HUDEP-2 (cell line): ENCODE results near the gene ABCA13.

Experiments
- DNase-seq, 76 experiments: peaks; one replicate each; lab custom pipeline; 2025; ENCODE audit not compliant: unreplicated experiment in 76 of 76; lab: John Stamatoyannopoulos, UW

ABCA13 gene

GRCh38 chr7:48351900-48352299 is 180.6 kb downstream of the ABCA13 start:
- no peak for DNase-seq

- no peak for DNase-seq
These were observed 184.1 kb downstream of the ABCA13 start for GRCh38 chr7:48355346-48355745.

GRCh38 chr7:48360574-48360973 is 189.3 kb downstream of the ABCA13 start:
- no peak for DNase-seq

GRCh38 chr7:48363174-48363573 is 191.9 kb downstream of the ABCA13 start:
- no peak for DNase-seq

- DNase-seq = no peak
These were observed 193.8 kb downstream of the ABCA13 start for GRCh38 chr7:48365010-48365409.

GRCh38 chr7:48366096-48366495 is 194.8 kb downstream of the ABCA13 start:
- no peak for DNase-seq

- DNase-seq = no peak
These were observed 205.0 kb downstream of the ABCA13 start for GRCh38 chr7:48376263-48376662.

GRCh38 chr7:48380921-48381320 is 209.7 kb downstream of the ABCA13 start:
- no peak for DNase-seq

GRCh38 chr7:48381571-48381970 is 210.3 kb downstream of the ABCA13 start:
- no peak for DNase-seq

GRCh38 chr7:48384180-48384752 is 213.0 kb downstream of the ABCA13 start:
- DNase-seq = no peak

GRCh38 chr7:48387932-48388331 is 216.7 kb downstream of the ABCA13 start:
- no peak for DNase-seq

GRCh38 chr7:48388911-48389310 is 217.7 kb downstream of the ABCA13 start:
- DNase-seq = no peak

- DNase-seq = no peak
These were observed 218.7 kb downstream of the ABCA13 start for GRCh38 chr7:48389977-48390376.

GRCh38 chr7:48390388-48391327 is 219.4 kb downstream of the ABCA13 start:
- DNase-seq = no peak

GRCh38 chr7:48398191-48398590 is 226.9 kb downstream of the ABCA13 start:
- DNase-seq = no peak

GRCh38 chr7:48402721-48403120 is 231.5 kb downstream of the ABCA13 start:
- DNase-seq = no peak

GRCh38 chr7:48408731-48409130 is 237.5 kb downstream of the ABCA13 start:
- DNase-seq = no peak

- no peak for DNase-seq
These were observed 240.4 kb downstream of the ABCA13 start for GRCh38 chr7:48411619-48412018.

- DNase-seq = no peak
These were observed 242.9 kb downstream of the ABCA13 start for GRCh38 chr7:48414011-48414732.

- DNase-seq = no peak
These were observed 245.2 kb downstream of the ABCA13 start for GRCh38 chr7:48416327-48416908.

GRCh38 chr7:48419401-48419800 is 248.1 kb downstream of the ABCA13 start:
- no peak for DNase-seq
